Fibroblast of the aortic adventitia (primary cell): Measurements from ENCODE around the gene KCTD17. TPM values are rescaled to one million over a fixed set of nuclear protein-coding genes. Genes with fewer than 3 reads are reported as not detected.

Experiments
- DNase-seq: peaks from one replicate; pipeline ENCODE4 v3.0.0-alpha.2; 2010; ENCODE audit warnings: low read depth
- H3K4me3 ChIP-seq: 2 replicates; pipeline ENCODE4 v1.5.1; 2011; ENCODE audit warnings: low read depth, mild to moderate bottlenecking, control low read depth, low read length, moderate library complexity
- CTCF ChIP-seq: IDR thresholded peaks from 2 replicates; pipeline ENCODE4 v1.5.1; 2011; ENCODE audit warnings: mild to moderate bottlenecking, low read length, control low read depth, inconsistent platforms; ENCODE audit not compliant: insufficient read depth
- total RNA-seq: library from RNA; depleted of rRNA; stranded (reverse); fragments of >200 nt; gene quantifications from 2 replicates; pipeline ENCODE4 v1.2.3, GENCODE V29; 2012; ENCODE audit warnings: low replicate concordance

The KCTD17 gene
- 25.2 and 25.6 TPM in 2 replicates for total RNA-seq

- peak within 1 kb of the TSS; percentile 81 for H3K4me3 ChIP-seq
- TF ChIP-seq CTCF: no peak
- DNase-seq: peak; percentile 51
Measured at GRCh38 chr22:37051391-37052385, at the start of gene KCTD17. TSS of gene KCTD17 (plus strand) at chr22:37051742. CDS start at chr22:37051761, 19 bp downstream.

- no peak overlapping the region for H3K4me3 ChIP-seq
- no peak for TF ChIP-seq CTCF
- no peak for DNase-seq
Measured at GRCh38 chr22:37001826-37002225, 49.7 kb upstream of the KCTD17 start.

- no peak for DNase-seq
- no peak overlapping the region for H3K4me3 ChIP-seq
- no peak for TF ChIP-seq CTCF
Measured at GRCh38 chr22:37002633-37003032, 48.9 kb upstream of the KCTD17 start.

- no peak overlapping the region for H3K4me3 ChIP-seq
- no peak for TF ChIP-seq CTCF
- no peak for DNase-seq
Measured at GRCh38 chr22:37007651-37008050, 43.9 kb upstream of the KCTD17 start.

- DNase-seq: no peak
- H3K4me3 ChIP-seq: no peak overlapping the region
- TF ChIP-seq CTCF: no peak
Measured at GRCh38 chr22:37008365-37008764, 43.2 kb upstream of the KCTD17 start.

GRCh38 chr22:37009490-37009889 lies 42.1 kb upstream of the KCTD17 start:
- no peak for DNase-seq
- TF ChIP-seq CTCF: no peak
- H3K4me3 ChIP-seq: no peak overlapping the region
